Lower leg skin (tissue), 4 donors: ENCODE measurements around the gene TBCC. TPM values are rescaled to one million over a fixed set of nuclear protein-coding genes. Genes with fewer than 3 reads are reported as not detected.
"Not testable (repeated sequence)": the region's sequence is repeated elsewhere in the genome, so short reads cannot be mapped to it uniquely, and the experiment has no call there.

ENCODE experiments used
- DNase-seq, 2 donors: peaks; one replicate each; pipeline ENCODE4 v3.0.0-alpha.2; 2019; ENCODE audit warnings: low spot score in 2 of 2
- H3K4me3 ChIP-seq: fragments of 200-600 bp; sonication (generic); 2 replicates; pipeline ENCODE4 v1.5.1; 2017; ENCODE audit warnings: mild to moderate bottlenecking, low read depth; ENCODE audit not compliant: poor library complexity, severe bottlenecking
- CTCF ChIP-seq, 3 donors: fragments of 450-650 bp; IDR thresholded peaks; one replicate each; pipeline ENCODE4 v1.5.1; 2016; ENCODE audit warnings: antibody characterized with exemption in 3 of 3, mild to moderate bottlenecking in 3 of 3, moderate library complexity in 2 of 3
- POLR2A ChIP-seq, 2 donors: fragments of 450-650 bp; IDR thresholded peaks; one replicate each; pipeline ENCODE4 v1.6.1; 2016 to 2017; ENCODE audit warnings: antibody characterized with exemption in 2 of 2, mild to moderate bottlenecking in 1 of 2, moderate library complexity in 1 of 2
- WGBS, 2 donors: methylation state at CpG; one replicate each; pipeline ENCODE4 v1.1.5; 2018; 5-methylcytosine and 5-hydroxymethylcytosine counted together
- intact Hi-C: fragments of 100-400 bp; cut with DNase I; formaldehyde crosslinking; loops from one replicate; pipeline ENCODE4 v1.15.0; 2023; ENCODE audit warnings: low total_unique reads
- total RNA-seq, 4 donors: library from RNA; depleted of rRNA; stranded (reverse); fragments of >200 nt; gene quantifications; one replicate each; pipeline ENCODE4 v1.1.0, GENCODE V29; 2016

The TBCC gene
- total RNA-seq, 4 donors from 2014 or later, result 40.3 to 55.5 (median 45.3) TPM

- no peak overlapping the region for H3K4me3 ChIP-seq
- no peak for DNase-seq
- 53 to 67% methylated on average over 4 of the region's 4 CpGs for WGBS, 2 donors
- intact Hi-C loops, result no loop called here
- TF ChIP-seq POLR2A (IDR thresholded peaks at IDR 0.05), result no peak
- no peak for TF ChIP-seq CTCF (IDR thresholded peaks at IDR 0.05)
Measured at GRCh38 chr6:42704937-42705374, 40.9 kb downstream of the TBCC start.

- no peak for DNase-seq
- no peak for TF ChIP-seq POLR2A (IDR thresholded peaks at IDR 0.05)
- no peak for TF ChIP-seq CTCF (IDR thresholded peaks at IDR 0.05)
- intact Hi-C loops, result no loop called here
- WGBS, 2 donors, result 28 to 65% methylated on average over 15 to 24 of the region's 24 CpGs
- no peak overlapping the region for H3K4me3 ChIP-seq
Measured at GRCh38 chr6:42704251-42704936, 41.5 kb downstream of the TBCC start.

GRCh38 chr6:42702786-42703185, 43.1 kb downstream of the TBCC start:
- intact Hi-C loops, H3K4me3 ChIP-seq, DNase-seq: not testable (repeated sequence)
- 96 to 98% methylated on average over 3 of the region's 3 CpGs for WGBS, 2 donors

GRCh38 chr6:42702200-42702599, 43.7 kb downstream of the TBCC start:
- no peak for DNase-seq
- intact Hi-C loops, result no loop called here
- H3K4me3 ChIP-seq, result no peak overlapping the region
- 79 to 85% methylated on average over 2 of the region's 2 CpGs for WGBS, 2 donors
- TF ChIP-seq CTCF (IDR thresholded peaks at IDR 0.05), result no peak
- TF ChIP-seq POLR2A (IDR thresholded peaks at IDR 0.05), result no peak

- TF ChIP-seq POLR2A (IDR thresholded peaks at IDR 0.05) (no peak), CTCF (IDR thresholded peaks at IDR 0.05) (no peak)
- peak in 1 of 2 donors; percentile 37 for DNase-seq
- intact Hi-C loops, result no loop called here
- 76 to 82% methylated on average over 13 of the region's 13 CpGs for WGBS, 2 donors
- no peak overlapping the region for H3K4me3 ChIP-seq
Measured at GRCh38 chr6:42698217-42698616, 47.7 kb downstream of the TBCC start.

- TF ChIP-seq POLR2A (IDR thresholded peaks at IDR 0.05) (no peak), CTCF (IDR thresholded peaks at IDR 0.05) (no peak)
- no peak overlapping the region for H3K4me3 ChIP-seq
- intact Hi-C loops, result no loop called here
- 89 to 94% methylated on average over 5 of the region's 5 CpGs for WGBS, 2 donors
- peak in 1 of 2 donors; percentile 56 for DNase-seq
Measured at GRCh38 chr6:42697268-42697655, 48.6 kb downstream of the TBCC start.
